HepG2 (cell line): Measurements from ENCODE around the gene EGFR. TPM values are rescaled to one million over a fixed set of nuclear protein-coding genes. Genes with fewer than 3 reads are reported as not detected.

Source experiments
- ATAC-seq: fragments of 200-7000 bp; cut with Tn5 transposase; 3 replicates; pipeline ENCODE4 v1.9.1; 2020; ENCODE audit warnings: mild to moderate bottlenecking, moderate library complexity
- BruUV-seq: library from RNA; stranded (reverse); fragments of 400-500 nt; replicated peaks from 2 replicates; lab custom pipeline; 2021; lab: Mats Ljungman, UMichigan
- CTCF ChIA-PET: fragments of 300-600 bp; formaldehyde crosslinking; extraction: SDS; loops from one replicate; lab custom pipeline; 2021; ENCODE audit warnings: low total read pairs, inconsistent platforms, low intra/inter-chr PET ratio; lab: Yijun Ruan, JAX
- POLR2A ChIA-PET: fragments of 350-600 bp; sonication (Branson Sonifier 250); formaldehyde crosslinking; loops from one replicate; lab custom pipeline; 2020; ENCODE audit warnings: antibody characterized with exemption, inconsistent platforms; lab: Yijun Ruan, JAX
- DNase-seq: peaks from one replicate; pipeline ENCODE4 v3.0.0-alpha.2; 2015; ENCODE audit warnings: low spot score
- FAIRE-seq: peaks from 3 replicates; lab custom pipeline; 2011; peaks lifted over from hg19 to GRCh38; lab: Jason Lieb, UNC
- H2AFZ ChIP-seq: one replicate; pipeline ENCODE4 v1.6.1; 2011; ENCODE audit warnings: low read length, inconsistent platforms
- H3K27ac ChIP-seq: fragments of 300-600 bp; 3 replicates; pipeline ENCODE4 v1.8.0; 2011; ENCODE audit warnings: mixed run types, mild to moderate bottlenecking, mixed read lengths, low read length, inconsistent platforms; ENCODE audit not compliant: insufficient read depth; ENCODE audit errors: extremely low read length
- H3K27me3 ChIP-seq, 2 experiments: fragments of 200-600 bp in 1 of 2; 2 replicates in 1 of 2; 3 replicates in 1 of 2; pipeline versions ENCODE4 v1.6.0 to v1.8.0; 2011; ENCODE audit warnings: low read length in 2 of 2, mild to moderate bottlenecking in 2 of 2, moderate library complexity in 2 of 2, inconsistent platforms in 1 of 2; ENCODE audit not compliant: insufficient read depth in 2 of 2, control insufficient read depth in 1 of 2
- H3K36me3 ChIP-seq, 2 experiments: fragments of 200-600 bp in 1 of 2; replicated peaks in 1 of 2; 2 replicates in 1 of 2; 3 replicates in 1 of 2; pipeline versions ENCODE4 v1.5.1 to v1.8.0; 2011; ENCODE audit warnings: low read length in 2 of 2, inconsistent platforms in 1 of 2; ENCODE audit not compliant: insufficient read depth in 2 of 2, control insufficient read depth in 1 of 2
- H3K4me1 ChIP-seq: 2 replicates; pipeline ENCODE4 v1.5.1; 2012; ENCODE audit warnings: low read length, inconsistent platforms; ENCODE audit not compliant: insufficient read depth
- H3K4me2 ChIP-seq: 2 replicates; pipeline ENCODE4 v1.6.0; 2011; ENCODE audit warnings: low read depth, low read length, inconsistent platforms
- H3K4me3 ChIP-seq, 3 experiments: fragments of 200-600 bp in 1 of 3; sonication (generic), shearing (Covaris generic) in 1 of 3; replicated peaks in 1 of 3; 2 replicates each; pipeline ENCODE4 v1.5.1; 2011 to 2016; ENCODE audit warnings: low read length in 3 of 3, inconsistent platforms in 2 of 3, low read depth in 2 of 3, mild to moderate bottlenecking in 2 of 3, control low read depth in 1 of 3, mixed read lengths in 1 of 3; ENCODE audit not compliant: insufficient read depth in 1 of 3
- H3K79me2 ChIP-seq: one replicate; pipeline ENCODE4 v1.6.1; 2011; ENCODE audit warnings: low read length, inconsistent platforms; ENCODE audit not compliant: insufficient read depth
- H3K9ac ChIP-seq: 2 replicates; pipeline ENCODE4 v1.6.0; 2011; ENCODE audit warnings: mild to moderate bottlenecking, low read depth, low read length, inconsistent platforms; ENCODE audit not compliant: insufficient read depth
- H3K9me3 ChIP-seq: 2 replicates; pipeline ENCODE4 v1.5.1; 2012; ENCODE audit warnings: mild to moderate bottlenecking, low read length
- H4K20me1 ChIP-seq: 2 replicates; pipeline ENCODE4 v1.6.0; 2011; ENCODE audit warnings: inconsistent platforms, mild to moderate bottlenecking, low read length, moderate library complexity; ENCODE audit not compliant: insufficient read depth
- ATAD3A ChIP-seq: sonication (generic); formaldehyde crosslinking; IDR thresholded peaks from 2 replicates; pipeline ENCODE4 v1.4.0; 2020; ENCODE audit warnings: missing genetic modification reagents
- HOXA3 ChIP-seq: sonication (generic); formaldehyde crosslinking; IDR thresholded peaks from 2 replicates; pipeline ENCODE4 v1.5.0; 2020; ENCODE audit warnings: missing genetic modification reagents
- MEF2D ChIP-seq: sonication (generic); formaldehyde crosslinking; IDR thresholded peaks from 2 replicates; pipeline ENCODE4 v1.5.1; 2020; ENCODE audit warnings: mild to moderate bottlenecking, missing genetic modification reagents
- NKX3-1 ChIP-seq: sonication (generic); formaldehyde crosslinking; IDR thresholded peaks from 2 replicates; pipeline ENCODE4 v1.5.0; 2020; ENCODE audit warnings: missing genetic modification reagents
- RFXANK ChIP-seq: IDR thresholded peaks from 2 replicates; pipeline ENCODE4 v1.6.1; 2016
- SALL2 ChIP-seq: sonication (generic); formaldehyde crosslinking; IDR thresholded peaks from 2 replicates; pipeline ENCODE4 v1.8.1; 2023; ENCODE audit warnings: mild to moderate bottlenecking, missing genetic modification reagents, inconsistent platforms
- SMAD3 ChIP-seq: sonication (generic); formaldehyde crosslinking; IDR thresholded peaks from 2 replicates; pipeline ENCODE4 v1.4.0; 2020; ENCODE audit warnings: missing genetic modification reagents
- ZNF10 ChIP-seq: sonication (generic); formaldehyde crosslinking; IDR thresholded peaks from 2 replicates; pipeline ENCODE4 v1.4.0; 2020; ENCODE audit warnings: mild to moderate bottlenecking, low read depth, missing genetic modification reagents, borderline replicate concordance
- ZNF143 ChIP-seq: sonication (generic); formaldehyde crosslinking; IDR thresholded peaks from 2 replicates; pipeline ENCODE4 v1.4.0; 2020; ENCODE audit warnings: missing genetic modification reagents
- ZNF501 ChIP-seq: sonication (generic); formaldehyde crosslinking; IDR thresholded peaks from 2 replicates; pipeline ENCODE4 v1.5.1; 2020; ENCODE audit warnings: mild to moderate bottlenecking, moderate library complexity, missing genetic modification reagents
- ZNF674 ChIP-seq: sonication (generic); formaldehyde crosslinking; IDR thresholded peaks from 2 replicates; pipeline ENCODE4 v1.5.0; 2020; ENCODE audit warnings: low read depth, mild to moderate bottlenecking, missing genetic modification reagents
- ZNF75D ChIP-seq: sonication (generic); formaldehyde crosslinking; IDR thresholded peaks from 2 replicates; pipeline ENCODE4 v1.8.1; 2023; ENCODE audit warnings: missing genetic modification reagents, mild to moderate bottlenecking, borderline replicate concordance
- ZNF792 ChIP-seq: IDR thresholded peaks from 2 replicates; pipeline ENCODE4 v1.6.1; 2016
- WGBS: methylation state at CpG from one replicate; pipeline ENCODE4 v1.1.6; 2017; ENCODE audit warnings: low lambda C conversion rate; 5-methylcytosine and 5-hydroxymethylcytosine counted together
- in situ Hi-C: cut with HindIII; loops from 2 replicates; pipeline ENCODE4 v1.10.0; 2017; ENCODE audit warnings: low pct_unique_long_range_greater_than_20kb; ENCODE audit not compliant: extremely low pct_ligation_motif_present
- intact Hi-C: fragments of 100-400 bp; cut with micrococcal nuclease; formaldehyde crosslinking; loops from one replicate; pipeline ENCODE4 v1.10.0; 2022; ENCODE audit not compliant: unreplicated experiment
- polyA plus RNA-seq, 8 experiments: library from polyadenylated mRNA; depleted of rRNA in 3 of 8; stranded (reverse) in 7 of 8; unstranded in 1 of 8; fragments of >200 nt; fragmentation: Illumina TruSeq in 4 of 8; extraction: Trizol in 4 of 8; gene quantifications; 2 replicates each; pipeline versions ENCODE4 v1.2.1 to v1.2.3, GENCODE V29; 2011 to 2016; ENCODE audit warnings: low read depth in 4 of 8, missing spikeins in 1 of 8, mixed read lengths in 1 of 8; ENCODE audit not compliant: insufficient read depth in 1 of 8
- total RNA-seq, 5 experiments: library from RNA; depleted of rRNA; stranded (reverse); fragments of >200 nt; fragmentation: Illumina TruSeq; extraction: Trizol; gene quantifications; 2 replicates each; pipeline ENCODE4 v1.2.3, GENCODE V29; 2016; ENCODE audit warnings: low read depth in 1 of 5
- TF ChIP-seq, protein P1 (sequence below): IDR thresholded peaks from 2 replicates; pipeline ENCODE4 v1.6.1; 2018; ENCODE audit warnings: missing genetic modification reagents
- TF ChIP-seq, protein P2 (sequence below): sonication (generic); formaldehyde crosslinking; IDR thresholded peaks from 2 replicates; pipeline ENCODE4 v1.4.0; 2020; ENCODE audit warnings: missing genetic modification reagents

EGFR gene
- total and polyA plus RNA-seq, 2 of the 13 experiments (the other 11 are each of a cell fraction or from before 2014, with no cell fraction given): 7.0 to 10.0 TPM

DNA sequence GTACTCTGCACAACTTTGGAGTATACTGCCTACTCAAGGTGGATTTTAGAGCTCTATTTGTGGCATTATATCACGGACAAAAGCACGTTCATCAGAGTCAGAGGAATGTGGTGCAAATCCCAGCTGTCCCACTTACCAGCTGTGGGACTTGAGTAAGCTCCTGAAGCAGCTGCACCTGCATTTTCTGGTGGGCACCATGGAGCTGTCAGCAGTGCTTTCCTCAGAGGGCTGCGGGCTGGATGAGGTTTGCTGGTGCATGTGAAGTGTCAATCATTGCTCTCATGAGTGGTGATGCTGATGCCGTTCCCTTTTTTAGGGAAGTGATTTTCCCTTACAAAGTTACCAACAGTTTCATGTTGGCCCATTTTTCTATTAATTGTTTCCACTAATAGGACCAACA, 53.4 kb downstream of the EGFR start:
- POLR2A ChIA-PET: no interaction called here
- no peak for FAIRE-seq
- no peak overlapping the region for H3K9ac ChIP-seq
- TF ChIP-seq SMAD3 (CRISPR knock-in tag) (no peak), MEF2D (CRISPR knock-in tag) (no peak), ZNF792 (CRISPR knock-in tag) (no peak), HOXA3 (no peak), ZNF143 (no peak), ZNF10 (no peak), SALL2 (CRISPR knock-in tag) (no peak), ATAD3A (CRISPR knock-in tag) (no peak), NKX3-1 (CRISPR knock-in tag) (no peak), RFXANK (CRISPR knock-in tag) (no peak), ZNF75D (CRISPR knock-in tag) (no peak), ZNF501 (CRISPR knock-in tag) (no peak), ZNF674 (CRISPR knock-in tag) (no peak)
- TF ChIP-seq, protein P1, sequence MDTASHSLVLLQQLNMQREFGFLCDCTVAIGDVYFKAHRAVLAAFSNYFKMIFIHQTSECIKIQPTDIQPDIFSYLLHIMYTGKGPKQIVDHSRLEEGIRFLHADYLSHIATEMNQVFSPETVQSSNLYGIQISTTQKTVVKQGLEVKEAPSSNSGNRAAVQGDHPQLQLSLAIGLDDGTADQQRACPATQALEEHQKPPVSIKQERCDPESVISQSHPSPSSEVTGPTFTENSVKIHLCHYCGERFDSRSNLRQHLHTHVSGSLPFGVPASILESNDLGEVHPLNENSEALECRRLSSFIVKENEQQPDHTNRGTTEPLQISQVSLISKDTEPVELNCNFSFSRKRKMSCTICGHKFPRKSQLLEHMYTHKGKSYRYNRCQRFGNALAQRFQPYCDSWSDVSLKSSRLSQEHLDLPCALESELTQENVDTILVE (CRISPR knock-in tag): no peak
- TF ChIP-seq, protein P2, sequence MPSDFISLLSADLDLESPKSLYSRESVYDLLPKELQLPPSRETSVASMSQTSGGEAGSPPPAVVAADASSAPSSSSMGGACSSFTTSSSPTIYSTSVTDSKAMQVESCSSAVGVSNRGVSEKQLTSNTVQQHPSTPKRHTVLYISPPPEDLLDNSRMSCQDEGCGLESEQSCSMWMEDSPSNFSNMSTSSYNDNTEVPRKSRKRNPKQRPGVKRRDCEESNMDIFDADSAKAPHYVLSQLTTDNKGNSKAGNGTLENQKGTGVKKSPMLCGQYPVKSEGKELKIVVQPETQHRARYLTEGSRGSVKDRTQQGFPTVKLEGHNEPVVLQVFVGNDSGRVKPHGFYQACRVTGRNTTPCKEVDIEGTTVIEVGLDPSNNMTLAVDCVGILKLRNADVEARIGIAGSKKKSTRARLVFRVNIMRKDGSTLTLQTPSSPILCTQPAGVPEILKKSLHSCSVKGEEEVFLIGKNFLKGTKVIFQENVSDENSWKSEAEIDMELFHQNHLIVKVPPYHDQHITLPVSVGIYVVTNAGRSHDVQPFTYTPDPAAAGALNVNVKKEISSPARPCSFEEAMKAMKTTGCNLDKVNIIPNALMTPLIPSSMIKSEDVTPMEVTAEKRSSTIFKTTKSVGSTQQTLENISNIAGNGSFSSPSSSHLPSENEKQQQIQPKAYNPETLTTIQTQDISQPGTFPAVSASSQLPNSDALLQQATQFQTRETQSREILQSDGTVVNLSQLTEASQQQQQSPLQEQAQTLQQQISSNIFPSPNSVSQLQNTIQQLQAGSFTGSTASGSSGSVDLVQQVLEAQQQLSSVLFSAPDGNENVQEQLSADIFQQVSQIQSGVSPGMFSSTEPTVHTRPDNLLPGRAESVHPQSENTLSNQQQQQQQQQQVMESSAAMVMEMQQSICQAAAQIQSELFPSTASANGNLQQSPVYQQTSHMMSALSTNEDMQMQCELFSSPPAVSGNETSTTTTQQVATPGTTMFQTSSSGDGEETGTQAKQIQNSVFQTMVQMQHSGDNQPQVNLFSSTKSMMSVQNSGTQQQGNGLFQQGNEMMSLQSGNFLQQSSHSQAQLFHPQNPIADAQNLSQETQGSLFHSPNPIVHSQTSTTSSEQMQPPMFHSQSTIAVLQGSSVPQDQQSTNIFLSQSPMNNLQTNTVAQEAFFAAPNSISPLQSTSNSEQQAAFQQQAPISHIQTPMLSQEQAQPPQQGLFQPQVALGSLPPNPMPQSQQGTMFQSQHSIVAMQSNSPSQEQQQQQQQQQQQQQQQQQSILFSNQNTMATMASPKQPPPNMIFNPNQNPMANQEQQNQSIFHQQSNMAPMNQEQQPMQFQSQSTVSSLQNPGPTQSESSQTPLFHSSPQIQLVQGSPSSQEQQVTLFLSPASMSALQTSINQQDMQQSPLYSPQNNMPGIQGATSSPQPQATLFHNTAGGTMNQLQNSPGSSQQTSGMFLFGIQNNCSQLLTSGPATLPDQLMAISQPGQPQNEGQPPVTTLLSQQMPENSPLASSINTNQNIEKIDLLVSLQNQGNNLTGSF (CRISPR knock-in tag): no peak

More for the DNA sequence above, 53.4 kb downstream of the EGFR start:
- no TSS peak for BruUV-seq
- H2AFZ ChIP-seq: no peak overlapping the region
- no peak overlapping the region for H3K27ac ChIP-seq
- CTCF ChIA-PET: no interaction called here
- H3K4me3 ChIP-seq: no peak overlapping the region
- peaks cover 98% of the 10 kb centered on the region for H3K4me1 ChIP-seq
- no peaks in the 10 kb centered on the region for H3K9me3 ChIP-seq
- no peak overlapping the region for H3K4me2 ChIP-seq
- intact Hi-C loops (no loop called here), in situ Hi-C loops (no loop called here)
- peaks cover 2% of the 10 kb centered on the region for H3K79me2 ChIP-seq
- WGBS: 96% methylated on average over 4 of the region's 4 CpGs
- no peaks in the 10 kb centered on the region for H3K36me3 ChIP-seq
- no peaks in the 10 kb centered on the region for H4K20me1 ChIP-seq
- no peak for ATAC-seq
- H3K27me3 ChIP-seq: no peaks in the 10 kb centered on the region
- no peak for DNase-seq
